ENCODE measurements around the gene NADSYN1.
A peak's percentile ranks its signal among the peaks of the same experiment; 100 is the strongest.

NADSYN1 gene

DNA sequence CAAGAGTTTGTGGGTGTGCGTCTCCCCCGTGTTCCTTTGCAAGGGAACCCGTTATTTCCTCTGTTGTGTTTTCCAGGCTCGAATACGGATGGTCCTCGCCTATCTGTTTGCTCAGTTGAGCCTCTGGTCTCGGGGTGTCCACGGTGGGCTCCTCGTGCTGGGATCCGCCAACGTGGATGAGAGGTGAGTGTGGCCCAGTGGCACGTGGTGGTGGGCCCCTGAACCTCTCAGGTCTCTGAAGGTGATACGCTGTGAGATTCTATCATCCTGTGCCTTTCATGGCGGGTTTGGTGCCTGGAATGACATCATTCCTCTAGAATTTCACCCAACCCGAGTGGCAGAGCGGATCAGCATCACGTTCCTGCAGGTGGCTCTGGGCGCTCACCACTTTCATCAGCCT lies 32.5 kb downstream of the NADSYN1 start:
- H3K27me3 ChIP-seq (replicated peaks; ENCODE audit: control insufficient read depth, insufficient read depth, low read length), result no peaks in the 10 kb centered on the region
- H3K36me3 ChIP-seq (ENCODE audit: control insufficient read depth, insufficient read depth, low read length), result peaks cover 42% of the 10 kb centered on the region
- no peak for DNase-seq (ENCODE audit: extremely low read depth, insufficient read length)
- H3K4me3 ChIP-seq (replicated peaks; ENCODE audit: low read depth, low read length), result no peak overlapping the region
- TF ChIP-seq, protein P1, sequence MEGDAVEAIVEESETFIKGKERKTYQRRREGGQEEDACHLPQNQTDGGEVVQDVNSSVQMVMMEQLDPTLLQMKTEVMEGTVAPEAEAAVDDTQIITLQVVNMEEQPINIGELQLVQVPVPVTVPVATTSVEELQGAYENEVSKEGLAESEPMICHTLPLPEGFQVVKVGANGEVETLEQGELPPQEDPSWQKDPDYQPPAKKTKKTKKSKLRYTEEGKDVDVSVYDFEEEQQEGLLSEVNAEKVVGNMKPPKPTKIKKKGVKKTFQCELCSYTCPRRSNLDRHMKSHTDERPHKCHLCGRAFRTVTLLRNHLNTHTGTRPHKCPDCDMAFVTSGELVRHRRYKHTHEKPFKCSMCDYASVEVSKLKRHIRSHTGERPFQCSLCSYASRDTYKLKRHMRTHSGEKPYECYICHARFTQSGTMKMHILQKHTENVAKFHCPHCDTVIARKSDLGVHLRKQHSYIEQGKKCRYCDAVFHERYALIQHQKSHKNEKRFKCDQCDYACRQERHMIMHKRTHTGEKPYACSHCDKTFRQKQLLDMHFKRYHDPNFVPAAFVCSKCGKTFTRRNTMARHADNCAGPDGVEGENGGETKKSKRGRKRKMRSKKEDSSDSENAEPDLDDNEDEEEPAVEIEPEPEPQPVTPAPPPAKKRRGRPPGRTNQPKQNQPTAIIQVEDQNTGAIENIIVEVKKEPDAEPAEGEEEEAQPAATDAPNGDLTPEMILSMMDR (IDR thresholded peaks at IDR 0.05; ENCODE audit: insufficient read depth, low read length, poor library complexity, severe bottlenecking), result no peak

DNA sequence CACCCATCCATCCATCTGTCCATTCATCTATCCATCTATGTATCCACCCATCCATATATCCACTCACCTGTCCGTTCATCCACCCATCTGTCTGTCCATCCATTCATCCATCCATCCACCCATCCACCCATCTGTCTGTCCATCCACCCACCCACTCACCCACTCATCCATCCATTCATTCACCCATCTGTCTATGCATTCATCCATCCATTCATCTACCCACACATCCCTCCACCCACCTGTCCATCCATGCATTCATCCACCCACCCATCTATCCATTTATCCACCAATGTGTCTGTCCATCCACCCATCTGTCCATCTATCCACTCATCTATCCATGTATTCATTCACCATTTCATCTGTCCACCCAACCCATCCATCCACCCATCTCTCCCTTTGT lies 33.3 kb downstream of the NADSYN1 start:
- Histone ChIP-seq H3K36me3 (ENCODE audit: control insufficient read depth, insufficient read depth, low read length) (peaks cover 43% of the 10 kb centered on the region), H3K27me3 (replicated peaks; ENCODE audit: control insufficient read depth, insufficient read depth, low read length) (no peaks in the 10 kb centered on the region), H3K4me3 (replicated peaks; ENCODE audit: low read depth, low read length) (no peak overlapping the region)
- TF ChIP-seq, protein P1 (IDR thresholded peaks at IDR 0.05; ENCODE audit: insufficient read depth, low read length, poor library complexity, severe bottlenecking), result no peak
- DNase-seq (ENCODE audit: extremely low read depth, insufficient read length), result no peak

DNA sequence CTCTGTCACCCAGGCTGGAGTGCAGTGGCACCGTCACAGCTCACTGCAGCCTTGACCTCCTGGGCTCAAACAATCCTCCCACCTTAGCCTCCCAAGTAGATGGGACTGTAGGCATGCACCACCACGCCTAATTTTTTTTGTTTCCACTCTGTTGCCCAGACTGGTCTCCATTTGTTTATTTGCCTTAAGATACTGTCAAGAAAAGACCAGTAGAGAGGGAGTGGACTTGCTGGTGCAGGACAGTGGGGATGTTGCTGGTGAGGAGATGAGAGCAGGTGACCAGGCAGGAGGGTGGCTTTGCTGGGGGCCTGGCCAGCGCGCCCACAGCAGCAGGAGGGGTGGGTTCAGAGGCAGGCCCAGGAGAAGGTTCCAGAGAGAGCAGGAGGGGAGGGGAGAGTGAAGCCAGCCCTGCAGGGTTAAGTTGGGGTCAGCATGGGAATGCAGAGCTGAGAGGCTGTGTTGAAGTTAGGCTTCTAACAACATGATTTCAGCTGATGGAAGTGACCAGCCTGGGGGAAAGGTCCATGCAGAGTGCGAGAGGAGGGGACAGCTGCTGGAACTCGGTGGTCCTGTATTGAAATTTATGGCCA lies 35.8 kb downstream of the NADSYN1 start:
- Histone ChIP-seq H3K27me3 (replicated peaks; ENCODE audit: control insufficient read depth, insufficient read depth, low read length) (no peaks in the 10 kb centered on the region), H3K36me3 (ENCODE audit: control insufficient read depth, insufficient read depth, low read length) (peaks cover 40% of the 10 kb centered on the region), H3K4me3 (replicated peaks; ENCODE audit: low read depth, low read length) (no peak overlapping the region)
- TF ChIP-seq, protein P1 (IDR thresholded peaks at IDR 0.05; ENCODE audit: insufficient read depth, low read length, poor library complexity, severe bottlenecking), result no peak
- no peak for DNase-seq (ENCODE audit: extremely low read depth, insufficient read length)

DNA sequence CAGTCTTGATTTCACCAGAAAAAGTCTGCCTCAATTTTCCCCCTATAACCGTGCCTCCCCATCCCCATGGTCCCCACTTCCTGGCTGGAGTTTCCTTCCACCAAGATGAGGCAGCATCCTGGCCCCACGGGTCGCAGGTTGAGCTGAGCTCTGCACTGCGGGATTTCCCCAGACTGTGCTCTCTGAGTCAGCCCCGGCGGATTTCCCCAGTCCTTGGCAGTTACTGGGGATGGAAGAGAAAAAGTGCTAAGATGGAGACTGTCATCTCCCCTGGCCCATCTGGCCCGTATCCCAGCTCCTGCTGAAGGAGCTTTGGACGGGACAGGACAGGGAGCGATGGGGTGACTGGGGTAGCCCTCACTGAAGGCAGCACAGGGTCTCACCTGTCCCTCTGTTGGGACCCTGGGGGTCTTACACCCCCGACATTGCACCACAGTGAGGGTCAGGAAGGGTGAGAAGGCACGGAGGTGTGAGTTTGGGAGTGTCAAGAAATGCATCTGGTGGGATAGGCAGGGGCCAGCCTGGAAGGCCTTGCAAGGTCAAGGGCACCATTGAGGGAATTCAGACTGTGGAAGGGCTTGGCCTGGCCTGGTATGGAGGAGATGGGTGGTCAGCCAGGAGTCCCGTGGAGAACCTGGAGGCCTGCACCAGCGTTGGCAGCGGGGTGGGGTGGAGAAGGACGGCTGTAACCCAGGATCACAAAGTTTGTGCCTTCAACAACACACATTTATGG lies 36.5 kb downstream of the NADSYN1 start:
- Histone ChIP-seq H3K27me3 (replicated peaks; ENCODE audit: control insufficient read depth, insufficient read depth, low read length) (no peaks in the 10 kb centered on the region), H3K4me3 (replicated peaks; ENCODE audit: low read depth, low read length) (no peak overlapping the region), H3K36me3 (ENCODE audit: control insufficient read depth, insufficient read depth, low read length) (peaks cover 34% of the 10 kb centered on the region)
- TF ChIP-seq, protein P1 (IDR thresholded peaks at IDR 0.05; ENCODE audit: insufficient read depth, low read length, poor library complexity, severe bottlenecking), result no peak
- peak; percentile 59 for DNase-seq (ENCODE audit: extremely low read depth, insufficient read length)

DNA sequence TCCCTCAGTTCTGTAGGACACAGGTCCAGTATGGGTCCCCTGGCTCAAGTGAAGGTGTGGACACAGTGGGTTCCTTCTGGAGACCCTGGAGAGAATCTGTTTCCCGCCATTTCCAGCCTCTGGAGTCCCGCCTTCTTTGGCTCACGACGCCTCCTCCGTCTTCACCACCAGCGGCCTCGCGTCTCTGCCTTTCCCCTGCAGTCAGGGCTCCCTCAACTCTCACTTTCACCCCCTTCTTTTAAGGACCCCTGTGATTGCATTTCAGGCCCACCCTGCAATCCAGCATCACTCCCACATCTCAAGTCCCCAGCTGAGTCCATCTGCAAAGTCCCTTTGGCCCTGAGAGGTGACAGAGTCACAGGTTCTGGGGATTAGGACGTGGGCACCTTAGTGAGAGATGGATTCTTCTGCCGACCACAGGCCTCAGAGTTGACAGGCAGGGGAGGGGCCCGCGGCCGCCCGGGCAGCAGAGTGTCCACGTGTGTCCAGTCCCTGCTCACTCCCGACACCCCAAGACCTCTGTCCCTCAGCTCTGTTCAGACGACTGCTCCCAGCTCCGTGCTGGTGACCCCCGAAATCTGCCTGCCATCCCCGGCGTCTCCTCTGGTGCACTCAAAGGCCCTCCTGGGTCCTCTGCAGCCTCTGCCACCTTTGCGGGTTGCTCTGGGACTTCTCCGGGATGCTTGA lies 37.2 kb downstream of the NADSYN1 start:
- H3K27me3 ChIP-seq (replicated peaks; ENCODE audit: control insufficient read depth, insufficient read depth, low read length), result no peaks in the 10 kb centered on the region
- no peak for DNase-seq (ENCODE audit: extremely low read depth, insufficient read length)
- H3K36me3 ChIP-seq (ENCODE audit: control insufficient read depth, insufficient read depth, low read length), result peaks cover 29% of the 10 kb centered on the region
- no peak overlapping the region for H3K4me3 ChIP-seq (replicated peaks; ENCODE audit: low read depth, low read length)
- TF ChIP-seq, protein P1 (IDR thresholded peaks at IDR 0.05; ENCODE audit: insufficient read depth, low read length, poor library complexity, severe bottlenecking), result no peak

All from GM06990 (cell line).